HG02885 (cell line): Measurements from ENCODE around the gene AKAP6.
"Not testable (repeated sequence)": the region's sequence is repeated elsewhere in the genome, so short reads cannot be mapped to it uniquely, and the experiment has no call there.

Source experiments
- ATAC-seq: cut with Tn5 transposase; IDR thresholded peaks from one replicate; pipeline ENCODE4 v1.9.1; 2021; ENCODE audit warnings: mild to moderate bottlenecking; ENCODE audit not compliant: unreplicated experiment, poor library complexity

AKAP6 gene

GRCh38 chr14:32370714-32371113 is 41.6 kb downstream of the AKAP6 start:
- ATAC-seq: no peak

- no peak for ATAC-seq
Measured at GRCh38 chr14:32372154-32372553, 43.1 kb downstream of the AKAP6 start.

- ATAC-seq: not testable (repeated sequence)
Measured at GRCh38 chr14:32373174-32373573, 44.1 kb downstream of the AKAP6 start.

- ATAC-seq: no peak
Measured at GRCh38 chr14:32374155-32374554, 45.1 kb downstream of the AKAP6 start.

- ATAC-seq: no peak
Measured at GRCh38 chr14:32375663-32376062, 46.6 kb downstream of the AKAP6 start.

GRCh38 chr14:32377046-32377646 is 48.0 kb downstream of the AKAP6 start:
- no peak for ATAC-seq

GRCh38 chr14:32378284-32378683 is 49.2 kb downstream of the AKAP6 start:
- ATAC-seq: no peak

- ATAC-seq: no peak
Measured at GRCh38 chr14:32379447-32379846, 50.3 kb downstream of the AKAP6 start.

- ATAC-seq: no peak
Measured at GRCh38 chr14:32381869-32382268, 52.8 kb downstream of the AKAP6 start.

- ATAC-seq: no peak
Measured at GRCh38 chr14:32382704-32383103, 53.6 kb downstream of the AKAP6 start.

GRCh38 chr14:32383364-32384009 is 54.4 kb downstream of the AKAP6 start:
- ATAC-seq: no peak

GRCh38 chr14:32384464-32384863 is 55.4 kb downstream of the AKAP6 start:
- ATAC-seq: no peak

GRCh38 chr14:32387295-32387694 is 58.2 kb downstream of the AKAP6 start:
- not testable (repeated sequence) for ATAC-seq

GRCh38 chr14:32393119-32393518 is 64.0 kb downstream of the AKAP6 start:
- no peak for ATAC-seq

GRCh38 chr14:32394038-32394437 is 64.9 kb downstream of the AKAP6 start:
- ATAC-seq: no peak

GRCh38 chr14:32396885-32397284 is 67.8 kb downstream of the AKAP6 start:
- no peak for ATAC-seq

GRCh38 chr14:32397861-32398640 is 69.0 kb downstream of the AKAP6 start:
- no peak for ATAC-seq

- ATAC-seq: peak; percentile 72
Measured at GRCh38 chr14:32399920-32400319, 70.8 kb downstream of the AKAP6 start.

GRCh38 chr14:32400480-32400879 is 71.4 kb downstream of the AKAP6 start:
- ATAC-seq: no peak

- no peak for ATAC-seq
Measured at GRCh38 chr14:32403021-32403420, 73.9 kb downstream of the AKAP6 start.

- ATAC-seq: no peak
Measured at GRCh38 chr14:32403688-32404087, 74.6 kb downstream of the AKAP6 start.
